Erythroblast (primary cell): Measurements from ENCODE around the gene CDK5RAP2.

Experiments
- GATA1 ChIP-seq: IDR thresholded peaks from 2 replicates; pipeline ENCODE4 v1.6.1; 2011; ENCODE audit warnings: low read depth, mild to moderate bottlenecking, control low read depth, low read length, moderate library complexity
- POLR2A ChIP-seq: IDR thresholded peaks from 2 replicates; pipeline ENCODE4 v1.6.1; 2011; ENCODE audit warnings: mild to moderate bottlenecking, low read length

GRCh38 chr9:120424248-120424647, 155.7 kb downstream of the CDK5RAP2 start:
- no peak for TF ChIP-seq POLR2A
- no peak for TF ChIP-seq GATA1
